DOHH2 (cell line): ENCODE results near the gene CHCHD3.

Experiments
- H3F3A ChIP-seq: fragments of 200-600 bp; sonication (generic), shearing (Covaris generic); 2 replicates; pipeline ENCODE4 v1.6.0; 2016; ENCODE audit warnings: antibody characterized with exemption, mild to moderate bottlenecking; ENCODE audit not compliant: control insufficient read depth, insufficient read depth
- H3K27ac ChIP-seq: fragments of 200-600 bp; sonication (generic); 2 replicates; pipeline ENCODE4 v1.5.1; 2014; ENCODE audit warnings: low read depth, mild to moderate bottlenecking, low read length, moderate library complexity
- H3K27me3 ChIP-seq: fragments of 200-600 bp; sonication (generic); 2 replicates; pipeline ENCODE4 v1.6.1; 2014; ENCODE audit warnings: mild to moderate bottlenecking, low read length, mixed read lengths; ENCODE audit not compliant: control insufficient read depth
- H3K36me3 ChIP-seq: fragments of 200-600 bp; sonication (generic); 2 replicates; pipeline ENCODE4 v1.6.1; 2014; ENCODE audit warnings: mild to moderate bottlenecking, low read length, moderate library complexity, mixed read lengths; ENCODE audit not compliant: control insufficient read depth
- H3K4me1 ChIP-seq: fragments of 200-600 bp; sonication (generic); 2 replicates; pipeline ENCODE4 v1.6.1; 2014; ENCODE audit warnings: mild to moderate bottlenecking, low read length, mixed read lengths; ENCODE audit not compliant: control insufficient read depth
- H3K4me2 ChIP-seq: fragments of 200-600 bp; sonication (generic); 2 replicates; pipeline ENCODE4 v1.6.0; 2014; ENCODE audit warnings: mild to moderate bottlenecking, low read length, moderate library complexity
- H3K4me3 ChIP-seq: fragments of 200-600 bp; sonication (generic); 2 replicates; pipeline ENCODE4 v1.5.1; 2014; ENCODE audit warnings: mild to moderate bottlenecking, low read length, mixed read lengths
- H3K79me2 ChIP-seq: fragments of 200-600 bp; sonication (generic); 2 replicates; pipeline ENCODE4 v1.6.1; 2014; ENCODE audit warnings: mild to moderate bottlenecking, low read length, mixed read lengths; ENCODE audit not compliant: control insufficient read depth
- H3K9me2 ChIP-seq: fragments of 200-600 bp; sonication (generic); replicated peaks from 2 replicates; pipeline ENCODE4 v1.6.1; 2014; ENCODE audit warnings: mild to moderate bottlenecking, low read length, mixed read lengths; ENCODE audit not compliant: control insufficient read depth
- H3K9me3 ChIP-seq: fragments of 200-600 bp; sonication (generic); 2 replicates; pipeline ENCODE4 v1.6.1; 2014; ENCODE audit warnings: antibody characterized with exemption, low read length, mixed read lengths; ENCODE audit not compliant: control insufficient read depth, insufficient read depth
- H4K20me1 ChIP-seq: fragments of 200-600 bp; sonication (generic); 2 replicates; pipeline ENCODE4 v1.6.0; 2014; ENCODE audit warnings: low read depth, mild to moderate bottlenecking, antibody characterized with exemption, low read length, moderate library complexity; ENCODE audit not compliant: control insufficient read depth, insufficient read depth
- CTCF ChIP-seq: fragments of 200-600 bp; sonication (generic); IDR thresholded peaks from one replicate; pipeline ENCODE4 v1.5.1; 2014; ENCODE audit warnings: antibody characterized with exemption, mild to moderate bottlenecking, low read depth, low read length; ENCODE audit not compliant: poor library complexity, severe bottlenecking
- EZH2phosphoT487 ChIP-seq: fragments of 200-600 bp; sonication (generic); IDR thresholded peaks from 2 replicates; pipeline ENCODE4 v1.6.1; 2017; ENCODE audit warnings: borderline replicate concordance, mild to moderate bottlenecking, antibody characterized with exemption, low read length, moderate library complexity, mixed read lengths

Gene CHCHD3

GRCh38 chr7:132760244-132760623, 321.7 kb downstream of the CHCHD3 start:
- Histone ChIP-seq H3K9me2 (no peaks in the 10 kb centered on the region), H3K4me2 (no peak overlapping the region), H3K9me3 (no peaks in the 10 kb centered on the region), H3K4me3 (no peak overlapping the region), H3K27me3 (no peaks in the 10 kb centered on the region), H4K20me1 (no peaks in the 10 kb centered on the region), H3K36me3 (no peaks in the 10 kb centered on the region), H3K4me1 (no peaks in the 10 kb centered on the region), H3F3A (no peaks in the 10 kb centered on the region), H3K79me2 (no peaks in the 10 kb centered on the region), H3K27ac (no peak overlapping the region)
- TF ChIP-seq CTCF (no peak), EZH2phosphoT487 (no peak)

- no peaks in the 10 kb centered on the region for H3K27me3 ChIP-seq
- H3K9me2 ChIP-seq: no peaks in the 10 kb centered on the region
- no peaks in the 10 kb centered on the region for H3K4me1 ChIP-seq
- H3K79me2 ChIP-seq: no peaks in the 10 kb centered on the region
- no peaks in the 10 kb centered on the region for H3K36me3 ChIP-seq
- H4K20me1 ChIP-seq: no peaks in the 10 kb centered on the region
- H3K9me3 ChIP-seq: no peaks in the 10 kb centered on the region
- no peak overlapping the region for H3K4me3 ChIP-seq
- H3K4me2 ChIP-seq: no peak overlapping the region
- H3F3A ChIP-seq: no peaks in the 10 kb centered on the region
- H3K27ac ChIP-seq: no peak overlapping the region
- TF ChIP-seq CTCF (no peak), EZH2phosphoT487 (no peak)
These were observed 322.2 kb downstream of the CHCHD3 start for GRCh38 chr7:132759482-132760243.

DNA sequence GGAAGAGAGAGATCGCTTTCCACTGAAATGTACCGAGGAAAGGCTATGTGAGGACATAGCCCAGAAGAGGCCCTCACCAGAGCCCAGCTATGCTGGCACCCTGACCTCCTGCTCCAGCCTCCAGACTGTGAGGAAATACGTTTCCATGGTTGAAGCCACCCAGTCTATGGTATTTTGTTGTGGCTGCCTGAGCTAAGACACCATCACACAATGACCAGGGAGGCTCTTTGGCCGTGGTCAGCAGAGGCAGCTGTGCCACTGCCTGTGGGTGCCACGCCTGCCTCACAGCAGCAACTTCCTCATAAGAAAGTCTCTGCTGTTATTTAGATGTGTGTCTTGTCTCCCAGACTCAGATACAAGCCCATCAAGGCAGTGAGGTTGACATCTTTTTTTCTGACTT, 322.9 kb downstream of the CHCHD3 start:
- no peak overlapping the region for H3K4me2 ChIP-seq
- no peaks in the 10 kb centered on the region for H3K9me2 ChIP-seq
- H3K4me1 ChIP-seq: no peaks in the 10 kb centered on the region
- H3K4me3 ChIP-seq: no peak overlapping the region
- H3K36me3 ChIP-seq: no peaks in the 10 kb centered on the region
- no peak overlapping the region for H3K27ac ChIP-seq
- H3F3A ChIP-seq: no peaks in the 10 kb centered on the region
- no peaks in the 10 kb centered on the region for H4K20me1 ChIP-seq
- no peaks in the 10 kb centered on the region for H3K27me3 ChIP-seq
- H3K79me2 ChIP-seq: no peaks in the 10 kb centered on the region
- TF ChIP-seq CTCF (no peak), EZH2phosphoT487 (no peak)
- H3K9me3 ChIP-seq: no peaks in the 10 kb centered on the region
